HCEC 1CT (cell line): Measurements from ENCODE around the gene GASK1A.

Experiments
- DNase-seq: peaks from one replicate; pipeline ENCODE4 v3.0.0-alpha.2; 2017

Gene GASK1A

DNA sequence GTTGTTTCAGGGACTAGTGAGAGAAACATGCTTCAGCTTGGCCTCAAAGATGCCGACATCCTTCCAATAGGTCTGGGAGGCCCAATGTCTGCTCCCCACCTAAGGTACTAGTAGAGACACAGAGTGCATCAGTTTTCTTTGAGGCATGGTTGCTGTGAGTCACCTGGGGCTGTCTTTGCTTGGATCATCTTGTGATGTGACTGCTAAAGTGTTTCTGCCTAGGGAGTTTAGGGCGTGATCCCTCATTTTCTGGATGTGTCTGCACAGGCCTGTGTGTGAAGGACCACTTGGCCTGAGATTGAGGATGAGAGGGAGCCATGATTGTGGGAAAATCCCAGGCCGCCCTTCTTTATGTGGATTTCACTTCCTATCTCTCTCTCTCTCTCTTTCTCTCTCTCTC is 4.8 kb downstream of the GASK1A start:
- DNase-seq = no peak

DNA sequence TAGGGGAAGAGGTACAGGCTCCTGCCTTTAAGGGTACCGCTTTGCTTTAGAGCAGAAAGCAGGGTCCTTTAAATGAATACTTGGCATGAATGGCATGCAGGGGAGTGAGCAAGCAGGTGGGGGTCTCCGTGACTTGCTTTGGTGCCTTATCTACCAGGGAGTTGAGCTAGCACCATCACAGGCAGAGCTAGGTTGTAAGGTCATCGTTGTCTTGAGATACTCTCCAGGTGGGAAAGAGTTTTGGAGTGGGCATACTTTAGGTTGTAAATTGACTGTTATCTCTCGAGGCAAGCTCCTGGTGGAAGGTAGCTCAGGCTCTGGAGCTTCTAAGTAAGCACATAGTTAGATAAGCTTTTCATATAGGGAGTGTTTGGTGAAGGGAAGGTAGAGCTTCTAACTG is 5.6 kb downstream of the GASK1A start:
- no peak for DNase-seq

DNA sequence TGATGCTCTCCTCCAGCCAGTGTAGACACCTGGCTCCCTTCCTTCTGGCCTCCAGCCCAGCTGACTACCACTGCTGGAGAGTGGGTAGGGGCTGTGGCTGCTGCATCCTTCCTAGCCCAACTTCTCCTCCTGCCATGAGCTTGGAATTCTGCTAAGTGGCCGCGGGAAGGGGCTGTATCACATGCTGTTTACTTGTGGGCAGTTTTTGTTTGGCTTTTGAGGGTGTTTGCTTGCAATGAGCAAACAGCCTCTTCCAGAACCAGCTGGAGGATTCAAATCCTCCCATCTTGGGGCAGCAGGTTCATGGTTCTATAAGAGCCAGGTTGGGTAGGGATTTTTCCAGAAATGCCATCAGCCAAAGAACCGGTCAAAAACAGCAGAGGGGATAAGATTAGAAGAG is 9.0 kb downstream of the GASK1A start:
- no peak for DNase-seq

DNA sequence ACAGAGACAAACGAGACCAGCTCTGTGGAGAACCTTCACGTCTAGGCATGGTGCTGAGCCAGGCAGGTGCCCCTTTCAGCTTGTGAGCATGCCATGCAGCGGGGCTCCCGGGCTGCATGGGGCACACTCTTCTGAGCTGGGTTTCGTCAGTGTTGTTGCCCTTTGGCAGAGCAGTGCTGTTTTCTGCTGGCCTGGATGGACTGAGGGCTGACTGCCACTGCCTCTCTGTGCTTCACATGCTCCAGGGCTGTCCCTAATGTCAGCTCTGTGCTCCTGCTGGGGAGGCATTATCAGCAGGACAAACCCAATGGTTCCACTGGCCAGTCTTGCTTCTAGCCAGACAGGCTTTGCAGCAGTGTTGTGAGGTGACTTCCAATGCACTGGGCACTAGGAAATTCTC is 9.5 kb downstream of the GASK1A start:
- DNase-seq = no peak

DNA sequence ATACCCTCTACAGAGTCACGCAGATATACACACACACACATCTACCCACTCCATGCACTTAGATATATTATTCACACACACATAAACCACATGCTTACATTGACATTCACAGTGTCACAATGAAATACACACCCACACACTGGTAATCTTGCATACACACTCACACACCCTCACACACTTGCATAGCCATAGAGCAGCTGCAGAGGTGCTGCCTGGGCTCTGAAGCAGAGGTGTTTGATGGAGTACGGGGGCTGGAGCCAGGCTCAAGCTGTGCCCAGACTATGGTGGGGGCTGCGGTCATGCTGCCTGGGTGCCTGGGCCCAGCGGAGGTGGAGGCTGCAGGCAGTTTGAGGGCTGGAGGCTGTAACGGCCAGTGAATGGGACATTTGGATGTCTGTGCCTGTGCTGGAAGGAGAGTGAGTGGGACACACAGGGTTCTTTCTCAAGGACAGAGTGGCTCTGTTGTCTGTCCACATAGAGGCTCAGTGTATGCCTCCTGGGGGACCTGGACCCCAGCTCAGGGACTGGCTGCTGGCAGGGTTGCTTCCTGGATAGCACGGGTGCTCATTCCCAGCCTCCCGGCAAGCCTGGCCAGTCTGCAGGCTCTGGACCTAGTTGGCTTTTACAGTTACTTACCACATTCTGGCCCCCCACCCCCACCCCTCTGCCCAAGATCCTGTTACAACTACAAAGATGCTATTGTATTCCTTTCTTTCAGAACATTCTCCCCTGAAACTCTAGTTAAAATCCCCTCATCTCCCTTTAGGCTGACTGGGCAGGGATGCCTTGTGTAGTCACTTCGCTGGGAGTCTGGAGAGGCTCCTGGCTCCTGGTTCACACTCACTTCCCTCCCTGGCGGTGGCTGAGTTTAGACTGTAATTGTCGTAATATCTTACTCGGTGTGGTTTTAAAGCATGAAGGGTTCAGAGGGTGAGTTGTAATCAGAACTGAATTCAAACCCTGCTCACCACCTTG is 12.5 kb downstream of the GASK1A start:
- DNase-seq = no peak

DNA sequence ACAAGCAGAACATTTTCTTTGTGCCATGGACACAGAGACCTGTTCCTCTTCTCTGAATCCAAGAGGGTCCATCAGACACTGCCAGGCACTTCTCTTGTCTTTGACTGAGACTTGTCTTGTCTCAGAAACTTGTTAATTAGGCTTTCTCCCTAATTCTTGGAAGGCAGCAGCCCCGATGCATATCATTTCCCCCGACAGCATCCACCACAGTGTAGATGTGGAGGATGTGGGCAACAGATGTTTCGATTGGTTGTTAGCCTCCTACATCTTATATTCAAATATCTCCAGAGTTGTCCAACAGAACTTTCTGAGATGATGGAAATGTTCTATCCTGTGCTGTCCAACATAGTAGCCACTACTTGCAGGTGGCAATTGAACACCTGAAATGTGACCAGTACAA is 15.5 kb downstream of the GASK1A start:
- DNase-seq = no peak

DNA sequence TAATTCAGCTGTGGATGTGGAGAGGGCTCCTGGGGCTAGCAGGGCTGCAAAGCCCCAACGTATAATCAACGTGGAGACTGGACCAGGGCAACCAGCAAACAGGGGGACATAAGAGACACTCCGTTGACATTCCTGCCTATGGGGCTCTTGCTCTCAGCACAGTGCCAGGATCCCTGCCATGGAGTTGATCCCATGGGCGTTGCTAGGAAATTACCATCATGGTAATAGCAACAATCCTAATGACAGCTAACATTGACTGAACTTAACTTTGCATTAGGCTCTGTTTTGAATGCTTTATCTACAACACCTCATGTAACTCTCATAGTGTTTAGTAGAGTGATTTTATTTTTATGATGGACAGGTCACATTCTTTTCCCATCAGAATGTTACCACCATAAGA is 16.9 kb downstream of the GASK1A start:
- no peak for DNase-seq

DNA sequence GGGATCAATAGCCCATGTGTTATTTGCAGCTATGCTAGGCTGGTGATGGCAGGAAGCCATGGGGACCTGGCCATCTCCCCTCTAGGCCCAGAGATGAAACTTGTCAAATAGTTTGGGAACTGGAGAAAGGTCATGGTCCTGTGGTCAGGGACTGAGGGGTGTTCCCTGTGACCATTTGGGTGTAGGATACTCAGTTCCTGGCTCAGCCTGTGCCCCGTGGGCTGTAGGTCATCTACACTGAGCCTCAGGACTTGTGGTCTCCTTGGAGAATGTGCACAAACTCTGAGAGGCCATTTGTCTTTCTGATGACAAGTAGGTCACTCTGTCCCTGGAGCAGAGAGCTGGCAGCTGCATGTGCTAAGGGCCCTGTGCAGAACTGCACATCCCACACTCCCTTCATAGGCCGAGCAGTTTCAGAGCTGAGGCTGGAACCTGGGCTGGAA is 17.5 kb downstream of the GASK1A start:
- no peak for DNase-seq

DNA sequence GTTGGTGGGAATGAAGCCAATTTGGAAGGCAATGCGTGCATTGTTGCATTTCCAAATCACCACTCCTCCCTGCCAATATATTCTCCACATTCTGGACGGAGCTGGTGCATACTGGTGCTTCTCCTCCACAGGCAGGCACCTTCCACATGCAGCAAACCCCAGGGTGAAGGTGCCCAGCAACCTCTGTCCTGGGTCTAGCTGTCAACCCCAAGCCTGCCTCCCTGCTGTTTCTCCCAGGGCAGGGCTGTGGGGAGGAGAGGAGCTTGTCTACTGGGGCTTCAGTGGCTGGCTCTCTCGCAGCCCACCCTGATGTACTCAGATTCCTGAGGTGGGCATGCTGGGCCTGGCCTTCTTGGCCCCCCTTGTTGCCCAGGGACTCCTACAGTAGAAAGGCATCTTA is 20.1 kb downstream of the GASK1A start:
- no peak for DNase-seq

DNA sequence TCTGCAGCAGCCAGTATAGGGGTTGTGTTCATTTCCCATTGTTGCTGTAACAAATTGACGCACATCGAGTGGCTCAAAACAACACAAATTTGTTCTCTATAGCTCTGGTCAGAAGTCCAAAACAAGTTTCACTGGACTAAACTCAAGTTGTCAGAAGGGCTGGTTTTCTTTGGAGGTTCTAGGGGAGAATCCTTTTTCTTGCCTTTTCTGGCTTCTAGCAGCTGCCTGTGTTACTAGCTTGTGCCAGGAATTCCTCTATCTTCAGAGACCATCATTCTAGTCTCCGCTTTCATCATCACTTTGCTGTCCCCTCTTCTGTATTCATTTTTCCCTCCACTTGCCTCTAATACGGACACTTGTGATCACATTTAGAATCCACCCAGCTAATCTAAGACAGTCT is 20.5 kb downstream of the GASK1A start:
- DNase-seq = no peak

DNA sequence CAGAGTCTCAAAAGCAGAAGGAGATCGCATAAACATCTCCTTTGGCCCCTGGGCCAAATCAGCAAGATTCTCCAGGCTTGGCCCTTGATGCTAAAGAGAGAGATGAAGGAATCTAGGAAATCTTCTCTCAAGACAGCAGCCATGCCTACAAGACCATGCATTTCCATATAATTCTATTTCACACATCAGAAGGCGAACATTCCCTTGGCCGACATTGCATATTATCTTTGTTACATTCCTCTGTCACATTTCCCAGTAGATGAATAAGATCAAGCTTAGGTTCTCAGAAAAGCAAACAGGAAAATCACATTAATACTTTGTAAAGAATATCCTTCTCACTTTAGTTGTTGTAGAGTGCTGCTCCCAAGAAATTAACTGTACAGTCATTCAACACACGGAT is 21.3 kb downstream of the GASK1A start:
- DNase-seq = no peak

DNA sequence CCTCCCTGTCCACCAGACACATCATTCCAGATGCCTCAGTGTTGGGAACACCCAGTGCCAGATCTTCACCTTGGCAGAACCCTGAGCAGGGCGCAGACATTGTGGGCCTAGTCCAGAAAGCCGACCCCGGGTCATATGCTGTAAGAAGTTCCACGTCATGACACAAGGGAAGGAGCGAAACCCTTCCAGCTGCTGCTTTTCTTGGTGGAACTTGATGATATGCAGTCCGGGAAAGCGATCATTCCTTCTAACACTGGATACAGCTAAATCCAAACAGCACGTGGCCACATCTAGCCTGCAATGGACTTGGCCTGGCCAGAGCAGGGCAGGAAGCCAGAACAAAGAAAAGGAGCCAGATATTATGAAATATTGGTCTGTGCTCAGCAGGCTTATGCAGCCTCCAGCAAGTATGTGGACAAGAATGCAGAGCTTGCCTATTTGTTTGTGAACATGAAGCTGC is 22.0 kb downstream of the GASK1A start:
- peak; percentile 73 for DNase-seq

DNA sequence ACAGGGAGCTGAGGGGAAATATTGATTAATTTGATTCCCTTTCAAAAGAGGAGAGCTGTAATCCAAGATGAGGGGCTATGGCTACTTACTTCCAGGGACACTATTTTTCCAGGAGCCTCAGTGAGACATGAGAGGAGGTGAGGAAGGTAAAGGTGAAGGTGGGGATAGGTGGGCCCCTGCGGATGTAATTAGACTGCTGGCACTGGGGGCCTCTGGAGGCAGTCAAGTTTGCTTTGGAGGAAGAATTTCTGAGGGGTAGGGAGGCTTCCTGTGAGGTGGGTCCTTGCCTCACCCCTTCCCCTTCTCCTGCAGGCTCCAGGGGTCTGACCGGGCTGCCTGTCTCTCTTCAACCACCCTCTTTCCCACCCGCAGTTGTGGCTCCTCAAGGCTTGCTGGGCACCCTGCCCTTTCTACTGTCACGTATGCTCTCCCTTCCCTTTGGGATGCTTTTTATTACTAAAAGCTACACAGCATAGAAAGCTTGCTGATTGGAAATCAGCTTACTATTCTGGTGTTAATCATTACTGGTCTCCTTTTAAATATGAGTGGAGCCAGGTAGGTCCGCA is 22.5 kb downstream of the GASK1A start:
- DNase-seq = no peak

DNA sequence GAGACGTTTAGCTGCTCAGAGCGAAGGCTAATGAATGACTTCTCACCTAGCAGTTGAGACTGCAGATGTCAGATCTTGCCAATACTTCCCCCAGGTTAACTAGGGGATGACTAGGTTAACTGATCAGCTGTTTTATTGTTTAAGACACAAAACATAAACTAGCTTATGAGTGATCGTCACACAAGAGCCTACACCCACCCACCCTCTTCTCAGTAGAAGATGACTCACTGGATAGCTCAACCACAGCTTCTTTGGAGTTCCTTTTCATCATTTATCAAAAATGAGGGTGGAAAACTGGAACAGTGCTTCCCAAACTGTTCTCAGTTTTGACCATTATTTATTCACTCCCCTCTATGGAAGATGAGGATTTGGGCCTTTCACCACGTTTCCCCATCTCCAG is 25.2 kb downstream of the GASK1A start:
- DNase-seq = peak; percentile 29

DNA sequence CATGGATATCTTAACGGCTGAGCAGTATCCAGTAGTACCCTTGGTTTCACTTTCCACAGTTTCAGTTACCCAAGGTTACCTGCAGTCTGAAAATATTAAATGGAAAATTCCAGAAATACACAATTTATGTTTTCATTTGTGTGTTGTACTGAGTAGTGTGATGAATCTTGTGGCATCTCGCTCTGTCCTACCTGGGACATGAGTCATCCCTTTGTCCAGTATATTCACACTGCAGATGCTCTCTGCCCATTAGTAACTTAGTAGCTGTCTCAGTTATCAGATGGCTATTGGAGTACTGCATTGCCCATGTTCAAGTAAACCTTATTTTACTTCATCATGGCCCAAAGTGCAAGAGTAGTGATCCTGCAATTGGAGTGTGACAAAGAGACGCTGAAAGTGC is 26.1 kb downstream of the GASK1A start:
- no peak for DNase-seq

DNA sequence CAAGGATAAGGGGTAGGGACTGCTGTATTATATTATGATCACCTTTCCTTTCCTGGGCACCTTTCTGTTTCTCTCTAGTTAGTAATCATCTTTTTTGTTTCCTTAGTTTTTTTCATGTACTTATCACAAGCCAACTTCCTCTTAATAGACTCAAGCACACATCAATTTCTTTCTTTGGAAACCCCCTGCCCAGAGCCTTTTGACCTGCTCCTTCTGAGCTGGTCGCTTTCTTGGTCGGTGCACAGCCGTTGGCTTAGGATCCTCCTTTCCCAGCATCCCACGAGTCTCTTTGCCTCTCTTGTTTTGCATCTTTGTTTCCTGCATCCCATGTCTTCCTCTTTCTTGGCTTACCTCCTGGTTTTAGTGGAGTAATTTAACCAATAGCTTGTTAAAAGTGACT is 26.9 kb downstream of the GASK1A start:
- DNase-seq = no peak

DNA sequence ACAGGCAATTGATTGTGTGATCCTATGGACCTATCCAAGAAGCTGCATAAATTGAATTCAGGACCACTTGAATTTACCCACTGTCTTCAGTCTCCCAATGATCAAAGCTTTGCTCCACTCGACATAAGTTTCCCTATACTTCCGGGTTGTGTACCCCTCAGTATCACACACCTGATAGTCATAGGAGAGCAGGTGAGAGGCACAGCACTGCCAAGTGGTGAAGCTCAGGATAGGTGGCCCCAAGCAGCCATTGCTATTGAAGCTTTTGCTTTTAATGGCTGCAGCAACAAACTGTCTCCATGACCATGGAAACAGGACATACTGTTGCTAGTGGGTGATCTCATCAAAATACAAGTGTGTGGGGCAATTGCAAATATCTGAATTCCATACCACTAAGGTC is 27.7 kb downstream of the GASK1A start:
- DNase-seq = no peak

DNA sequence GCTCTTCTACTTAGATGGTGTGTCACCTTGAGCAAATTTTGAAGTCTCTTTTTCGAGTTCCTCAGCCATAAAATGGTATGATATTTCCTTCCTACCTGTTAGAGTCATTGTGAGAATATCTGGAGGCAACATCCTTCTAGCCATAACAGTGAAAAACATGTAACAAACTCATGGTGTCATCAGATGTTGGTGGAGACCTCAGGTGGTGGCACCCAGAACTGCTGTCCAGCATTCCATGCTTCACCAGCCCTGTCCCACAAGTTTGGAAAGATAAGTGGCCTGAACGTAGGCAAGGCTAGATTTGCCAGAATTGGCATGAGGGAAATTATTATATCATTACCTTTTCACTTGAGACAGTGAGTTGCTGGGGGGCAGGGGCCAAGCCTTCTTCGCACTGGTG is 30.4 kb downstream of the GASK1A start:
- no peak for DNase-seq

DNA sequence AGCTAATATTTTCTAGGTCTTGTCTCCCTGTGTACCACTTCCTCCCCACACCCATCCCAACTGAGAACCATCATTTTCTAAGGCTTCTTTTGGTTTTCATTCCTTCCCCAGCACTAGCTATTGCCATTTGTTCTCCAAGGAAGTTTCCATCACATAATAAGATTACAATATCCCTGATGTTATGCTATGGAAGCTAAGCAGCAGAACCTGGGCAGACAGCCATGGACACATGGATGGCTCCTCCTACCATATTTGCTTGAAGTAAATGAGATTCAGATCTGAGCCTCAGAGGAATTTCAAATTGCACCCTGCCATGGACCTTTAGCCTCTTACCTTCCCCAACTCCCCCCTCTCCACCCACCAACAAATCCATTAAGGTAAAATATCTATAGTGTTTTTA is 31.5 kb downstream of the GASK1A start:
- DNase-seq = no peak

DNA sequence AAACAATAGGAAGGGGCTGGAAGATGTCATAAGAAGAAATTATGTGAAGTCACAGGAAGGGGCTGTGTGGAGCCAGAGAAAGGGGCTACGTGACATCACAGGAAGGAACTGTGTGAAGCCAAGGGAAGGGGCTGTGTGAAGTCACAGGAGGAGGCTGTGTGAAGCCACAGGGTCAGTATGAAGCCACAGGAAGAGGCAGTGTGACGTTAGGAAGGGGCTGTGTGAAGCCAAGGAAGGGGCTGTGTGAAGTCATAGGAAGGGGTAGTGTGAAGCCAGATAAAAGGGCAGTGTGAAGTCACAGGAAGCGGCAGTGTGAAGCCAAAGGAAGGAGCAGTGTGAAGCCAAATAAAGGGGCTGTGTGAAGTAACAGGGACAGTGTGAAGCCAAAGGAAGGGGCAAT is 32.5 kb downstream of the GASK1A start:
- no peak for DNase-seq

DNA sequence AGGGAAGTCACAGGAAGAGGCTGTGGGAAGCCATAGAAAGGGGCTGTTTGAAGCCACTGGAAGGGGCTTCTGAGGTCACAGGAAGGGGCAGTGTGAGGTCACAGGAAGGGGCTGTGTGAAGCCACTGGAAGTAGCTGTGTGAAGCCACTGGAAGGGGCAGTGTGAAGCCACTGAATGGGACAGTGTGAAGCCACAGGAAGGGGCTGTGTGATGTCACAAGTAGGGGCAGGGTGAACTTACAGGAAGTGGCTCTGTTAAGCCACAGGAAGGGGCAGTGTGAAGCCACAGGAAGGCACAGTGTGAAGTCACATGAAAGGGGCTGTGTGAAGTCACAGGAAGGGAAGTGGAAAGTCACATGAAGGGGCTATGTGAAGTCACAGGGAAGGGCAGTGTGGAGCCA is 33.1 kb downstream of the GASK1A start:
- no peak for DNase-seq

DNA sequence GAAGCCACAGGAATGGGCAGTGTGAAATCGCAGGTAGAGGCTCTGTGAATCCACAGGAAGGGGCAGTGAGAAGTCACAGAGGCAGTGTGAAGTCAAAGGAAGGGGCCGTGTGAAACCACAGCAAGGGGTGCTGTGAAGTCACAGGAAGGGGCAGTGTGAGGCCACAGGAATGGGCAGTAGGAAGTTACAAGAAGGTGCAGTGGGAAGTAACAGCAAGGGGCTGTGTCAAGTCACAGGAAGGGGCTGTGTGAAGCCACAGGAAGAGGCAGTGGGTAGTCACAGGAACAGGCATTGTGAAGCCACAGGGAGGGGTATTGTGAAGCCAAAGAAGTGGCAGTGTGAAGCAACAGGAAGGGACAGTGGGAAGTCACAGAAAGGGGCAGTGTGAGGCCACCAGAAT is 34.1 kb downstream of the GASK1A start:
- no peak for DNase-seq

DNA sequence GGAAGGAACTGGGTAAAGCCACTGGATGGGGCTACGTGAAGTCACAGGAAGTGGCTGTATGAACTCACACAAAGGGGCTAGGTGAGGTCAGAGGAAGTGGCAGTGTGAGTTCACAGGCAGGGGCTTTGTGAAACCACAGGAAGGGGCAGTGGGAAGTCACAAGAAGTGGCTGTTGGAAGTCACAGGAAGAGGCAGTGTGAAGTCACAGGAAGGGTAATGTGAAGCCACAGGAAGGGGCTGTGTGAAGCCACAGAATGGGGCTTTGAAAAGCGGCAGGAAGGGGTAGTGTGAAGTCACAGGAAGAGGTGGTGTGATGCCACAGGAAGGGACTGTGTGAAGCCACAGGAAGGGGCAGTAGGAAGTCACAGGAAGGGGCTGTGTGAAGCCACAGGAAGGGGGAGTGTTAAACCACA is 34.6 kb downstream of the GASK1A start:
- no peak for DNase-seq

DNA sequence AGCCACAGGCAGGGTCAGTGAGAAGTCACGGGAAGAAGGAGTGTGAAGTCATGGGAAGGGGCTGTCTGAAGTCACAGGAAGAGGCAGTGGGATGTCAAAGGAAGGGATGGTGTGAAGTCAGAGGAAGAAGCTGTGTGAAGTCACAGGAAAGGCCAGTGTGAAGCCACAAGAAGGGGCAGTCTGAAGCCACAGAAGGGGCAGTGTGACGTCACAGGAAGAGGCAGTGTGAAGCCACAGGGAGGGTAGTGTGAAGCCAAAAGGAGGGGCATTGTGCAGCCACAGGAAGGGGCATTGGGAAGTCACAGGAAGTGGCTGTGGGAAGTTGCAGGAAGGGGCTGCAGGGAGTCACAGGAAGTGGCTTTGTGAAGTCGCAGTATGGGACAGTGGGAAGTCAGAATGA is 35.1 kb downstream of the GASK1A start:
- DNase-seq = no peak

DNA sequence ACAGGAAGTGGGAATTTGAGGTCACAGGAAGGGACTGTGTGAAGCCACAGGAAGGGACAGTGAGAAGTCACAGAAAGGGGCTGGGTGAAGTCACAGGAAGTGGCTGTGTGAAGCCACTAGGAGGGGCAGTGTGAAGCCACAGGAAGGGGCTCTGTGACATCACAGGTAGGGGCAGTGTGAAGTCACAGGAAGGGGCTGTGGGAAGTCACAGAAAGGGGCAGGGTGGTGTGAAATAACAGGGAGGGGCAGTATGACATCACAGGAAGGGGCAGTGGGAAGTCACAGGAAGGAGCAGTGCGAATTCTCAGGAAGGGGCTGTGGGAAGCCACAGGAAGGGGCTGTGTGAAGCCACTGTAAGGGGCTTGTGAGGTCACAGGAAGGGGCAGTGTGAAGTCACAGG is 35.8 kb downstream of the GASK1A start:
- no peak for DNase-seq
